GM12875 (cell line): Measurements from ENCODE around the gene JADE2.

Source experiments
- H3K4me3 ChIP-seq: one replicate; pipeline ENCODE4 v1.5.1; 2011; ENCODE audit warnings: low read depth, low read length, control low read depth
- TF ChIP-seq, protein P1 (sequence below): IDR thresholded peaks from 2 replicates; pipeline ENCODE4 v1.5.1; 2011; ENCODE audit warnings: low read depth, mild to moderate bottlenecking, control low read depth, inconsistent platforms, low read length, moderate library complexity, borderline replicate concordance; ENCODE audit not compliant: insufficient read depth

The JADE2 gene

DNA sequence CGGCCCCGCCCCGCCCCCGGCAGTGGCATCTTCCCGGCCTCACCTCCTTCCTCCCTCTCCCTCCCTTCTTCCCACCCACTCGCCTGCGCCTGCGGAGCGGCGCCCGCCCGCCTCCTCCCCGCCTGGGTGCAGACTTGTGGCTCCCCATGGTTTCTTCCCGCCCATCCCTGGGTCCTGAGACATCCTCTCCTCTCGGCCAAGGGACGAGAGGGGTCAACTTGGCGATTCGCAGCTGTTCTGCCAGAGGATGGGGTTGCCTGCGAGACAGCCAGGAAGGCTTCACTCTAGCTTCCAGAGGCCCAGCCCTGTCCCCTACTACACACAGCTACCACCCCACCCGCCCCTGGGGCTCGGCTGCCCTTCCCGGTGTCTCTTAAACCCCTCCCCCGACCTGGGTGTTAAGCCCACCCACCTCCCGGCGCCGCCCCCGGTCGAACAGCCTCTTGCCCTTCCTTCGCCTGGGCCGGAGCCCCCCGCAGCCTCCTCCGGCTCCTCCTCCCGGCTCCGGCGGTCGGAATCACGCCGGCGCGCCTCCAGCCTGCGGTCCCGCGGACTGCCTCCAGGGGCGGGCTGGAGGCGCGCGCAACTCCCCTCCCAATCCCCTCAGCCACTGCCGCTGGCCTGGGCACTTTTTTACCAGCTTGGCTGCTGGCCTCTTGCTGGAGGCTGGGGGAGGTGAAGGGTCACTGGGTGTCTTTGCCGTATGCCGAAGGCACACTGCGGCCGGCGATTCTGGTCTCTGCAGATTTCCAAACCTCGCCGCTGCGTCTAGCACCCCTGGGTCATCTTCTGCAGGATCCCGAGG, 1.9 kb downstream of the JADE2 start:
- H3K4me3 ChIP-seq, result peak overlapping the region; percentile 91
- TF ChIP-seq, protein P1, sequence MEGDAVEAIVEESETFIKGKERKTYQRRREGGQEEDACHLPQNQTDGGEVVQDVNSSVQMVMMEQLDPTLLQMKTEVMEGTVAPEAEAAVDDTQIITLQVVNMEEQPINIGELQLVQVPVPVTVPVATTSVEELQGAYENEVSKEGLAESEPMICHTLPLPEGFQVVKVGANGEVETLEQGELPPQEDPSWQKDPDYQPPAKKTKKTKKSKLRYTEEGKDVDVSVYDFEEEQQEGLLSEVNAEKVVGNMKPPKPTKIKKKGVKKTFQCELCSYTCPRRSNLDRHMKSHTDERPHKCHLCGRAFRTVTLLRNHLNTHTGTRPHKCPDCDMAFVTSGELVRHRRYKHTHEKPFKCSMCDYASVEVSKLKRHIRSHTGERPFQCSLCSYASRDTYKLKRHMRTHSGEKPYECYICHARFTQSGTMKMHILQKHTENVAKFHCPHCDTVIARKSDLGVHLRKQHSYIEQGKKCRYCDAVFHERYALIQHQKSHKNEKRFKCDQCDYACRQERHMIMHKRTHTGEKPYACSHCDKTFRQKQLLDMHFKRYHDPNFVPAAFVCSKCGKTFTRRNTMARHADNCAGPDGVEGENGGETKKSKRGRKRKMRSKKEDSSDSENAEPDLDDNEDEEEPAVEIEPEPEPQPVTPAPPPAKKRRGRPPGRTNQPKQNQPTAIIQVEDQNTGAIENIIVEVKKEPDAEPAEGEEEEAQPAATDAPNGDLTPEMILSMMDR, result peak; percentile 85

DNA sequence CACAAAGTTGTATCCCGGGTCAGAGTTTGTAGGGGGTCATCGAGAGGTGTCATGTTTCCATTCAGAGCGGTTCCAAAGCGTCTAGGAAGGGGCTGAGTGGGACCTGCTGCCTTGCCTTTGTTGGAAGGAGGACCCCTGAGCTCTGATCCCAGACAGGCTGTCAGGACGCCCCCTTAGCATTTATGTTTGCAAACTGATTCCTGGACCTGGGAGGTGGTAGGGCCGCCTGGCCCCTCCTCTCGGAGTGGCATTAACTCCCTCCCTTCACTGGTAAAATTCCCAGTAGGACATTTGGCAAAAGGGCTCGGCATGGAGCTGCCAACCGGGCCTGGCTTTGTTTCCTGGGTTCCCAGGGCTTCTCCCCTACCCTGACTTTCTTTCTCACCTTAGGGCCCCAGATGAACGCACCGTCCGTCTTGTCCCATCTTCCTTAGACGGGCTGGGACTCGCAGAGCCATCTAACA, 2.5 kb downstream of the JADE2 start:
- H3K4me3 ChIP-seq, result peak overlapping the region; percentile 91
- TF ChIP-seq, protein P1, result no peak

- no peak overlapping the region for H3K4me3 ChIP-seq
Measured at GRCh38 chr5:134528556-134528955, 3.1 kb downstream of the JADE2 start.

DNA sequence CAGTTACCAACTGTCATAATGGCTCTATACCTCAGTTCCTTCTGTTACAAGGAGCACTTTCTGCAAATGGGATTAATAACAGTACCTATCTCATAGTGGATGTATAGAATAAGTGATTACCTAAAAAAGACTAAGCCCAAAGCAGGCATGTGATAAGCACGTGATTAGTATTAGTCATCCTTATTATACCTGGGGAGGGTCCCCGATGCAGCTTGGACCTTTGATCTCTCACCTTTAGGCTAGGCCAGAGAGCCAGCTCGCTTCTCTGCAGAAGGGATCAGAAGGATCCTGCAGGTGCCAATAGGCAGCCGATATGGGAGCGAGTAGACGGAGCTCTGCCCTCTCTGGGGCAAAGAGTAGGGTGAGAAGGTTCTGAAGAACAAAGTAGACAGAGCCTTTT, 4.0 kb downstream of the JADE2 start:
- TF ChIP-seq, protein P1, result no peak

More at GRCh38 chr5:134528556-134528955, 3.1 kb downstream of the JADE2 start:
- TF ChIP-seq, protein P1, result no peak

DNA sequence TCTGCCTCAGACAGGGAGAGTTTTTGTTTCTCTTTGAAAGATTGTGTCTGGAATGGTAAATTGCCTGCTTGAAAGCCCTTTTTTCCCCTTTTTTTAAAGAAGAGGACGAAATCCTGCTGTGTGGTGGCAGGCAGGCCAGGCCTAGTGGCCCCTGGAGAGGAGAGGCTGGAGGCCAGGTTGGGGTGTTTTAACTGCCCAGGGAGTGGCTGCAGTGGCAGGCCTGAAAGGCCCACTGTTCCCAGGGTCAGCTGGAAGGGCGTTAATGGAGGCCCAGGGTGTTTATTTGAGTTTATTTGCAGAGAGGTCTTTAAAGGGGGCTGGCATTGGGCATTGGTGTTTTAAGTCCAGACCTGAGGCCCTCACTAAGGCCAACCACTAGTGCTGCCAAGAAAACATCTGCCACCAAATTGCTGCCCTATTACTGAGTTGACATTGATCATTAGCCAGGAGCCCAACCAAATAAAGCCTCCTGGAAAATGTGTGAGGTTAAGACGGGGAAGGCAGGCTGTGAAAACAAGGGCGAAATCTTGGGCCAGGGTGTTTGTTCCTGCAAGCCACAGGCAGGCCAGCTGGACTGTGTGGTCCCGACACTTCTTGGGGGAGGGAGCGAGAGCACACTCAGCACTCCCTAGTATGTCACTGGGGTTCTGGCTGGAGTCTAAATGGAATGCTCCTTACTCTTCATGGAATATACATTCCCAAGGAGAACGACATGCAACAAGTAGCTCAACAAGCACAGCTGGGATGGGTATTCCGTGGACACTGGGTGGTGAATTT, 5.0 kb downstream of the JADE2 start:
- TF ChIP-seq, protein P1, result no peak
- no peak overlapping the region for H3K4me3 ChIP-seq

More for the DNA sequence above, 4.0 kb downstream of the JADE2 start:
- H3K4me3 ChIP-seq, result no peak overlapping the region

DNA sequence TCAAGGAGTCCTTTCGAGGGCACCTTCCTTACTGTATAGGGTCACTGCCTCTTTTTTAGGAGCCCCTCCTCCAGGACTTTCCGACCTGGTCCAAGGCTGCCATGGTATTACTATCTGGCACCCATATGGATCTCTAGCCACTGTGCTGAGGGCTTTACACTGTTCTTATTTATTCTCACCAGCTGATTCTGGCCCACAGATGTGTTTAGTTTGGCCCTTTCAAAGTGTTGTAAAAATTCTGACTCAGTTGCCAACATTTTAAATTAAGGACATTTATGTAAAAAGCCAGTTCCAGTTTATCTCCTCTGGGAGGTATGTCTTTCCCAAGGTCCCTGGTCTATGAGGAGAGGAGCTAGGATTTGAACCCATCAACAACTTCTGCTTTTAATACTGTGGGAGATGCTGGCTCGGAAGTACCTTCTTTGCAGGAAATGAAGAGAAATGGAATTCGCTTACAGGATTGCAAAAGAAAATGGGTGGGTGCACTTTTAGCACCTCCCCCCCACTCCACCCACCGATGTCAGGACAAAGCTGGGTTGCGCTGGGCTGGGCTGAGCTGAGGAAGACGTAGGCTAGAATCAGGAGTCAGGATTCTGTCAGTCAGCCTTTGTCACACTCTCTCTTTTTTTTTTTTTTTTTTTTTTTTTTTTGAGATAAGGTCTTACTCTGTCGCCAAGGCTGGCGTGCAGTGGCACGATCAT, 7.8 kb downstream of the JADE2 start:
- TF ChIP-seq, protein P1, result no peak

More for the DNA sequence above, 7.8 kb downstream of the JADE2 start:
- no peak overlapping the region for H3K4me3 ChIP-seq
